BLaER1 (cell line): ENCODE data around the gene RECQL5.

Source experiments
- H3K27ac ChIP-seq: shearing (Covaris generic); formaldehyde crosslinking; 2 replicates; pipeline ENCODE4 v1.8.1; 2022
- H3K27me3 ChIP-seq: shearing (Covaris generic); formaldehyde crosslinking; 2 replicates; pipeline ENCODE4 v1.8.1; 2022
- H3K36me3 ChIP-seq: shearing (Covaris generic); formaldehyde crosslinking; 2 replicates; pipeline ENCODE4 v1.8.1; 2022
- H3K4me1 ChIP-seq: shearing (Covaris generic); formaldehyde crosslinking; 2 replicates; pipeline ENCODE4 v1.8.1; 2022
- H3K4me2 ChIP-seq: shearing (Covaris generic); formaldehyde crosslinking; 2 replicates; pipeline ENCODE4 v1.8.1; 2022
- H3K4me3 ChIP-seq: shearing (Covaris generic); formaldehyde crosslinking; 2 replicates; pipeline ENCODE4 v1.8.1; 2022
- H3K9ac ChIP-seq: shearing (Covaris generic); formaldehyde crosslinking; 2 replicates; pipeline ENCODE4 v1.8.1; 2022
- H3K9me3 ChIP-seq: shearing (Covaris generic); formaldehyde crosslinking; 2 replicates; pipeline ENCODE4 v1.8.1; 2022
- H4K20me1 ChIP-seq: shearing (Covaris generic); formaldehyde crosslinking; 2 replicates; pipeline ENCODE4 v1.8.1; 2022
- Cebpa-rat ChIP-seq: shearing (Covaris generic); IDR thresholded peaks from 2 replicates; pipeline ENCODE4 v1.8.1; 2022

Gene RECQL5

GRCh38 chr17:75666959-75667790 lies at the start of gene RECQL5, which contains the start of gene SAP30BP:
RECQL5 (minus strand) TSS chr17:75667154; CDS start chr17:75666557, 597 bp downstream.
SAP30BP (plus strand) TSS chr17:75667338; CDS start chr17:75667373, 35 bp downstream.
- H3K36me3 ChIP-seq: peaks cover 57% of the 10 kb centered on the region
- H3K9ac ChIP-seq: peak within 1 kb of the TSS; percentile 87
- peaks cover 35% of the 10 kb centered on the region for H3K4me1 ChIP-seq
- no peaks in the 10 kb centered on the region for H3K27me3 ChIP-seq
- peak within 1 kb of the TSS; percentile 82 for H3K27ac ChIP-seq
- H3K9me3 ChIP-seq: no peaks in the 10 kb centered on the region
- H3K4me2 ChIP-seq: peak within 1 kb of the TSS; percentile 95
- peaks cover 28% of the 10 kb centered on the region for H4K20me1 ChIP-seq
- TF ChIP-seq Cebpa-rat: no peak
- H3K4me3 ChIP-seq: peak within 1 kb of the TSS; percentile 88

GRCh38 chr17:75712446-75712845 lies 45.5 kb upstream of the RECQL5 start:
- Histone ChIP-seq H3K4me2 (no peak overlapping the region), H3K4me3 (no peak overlapping the region), H3K27ac (no peak overlapping the region), H3K36me3 (peaks cover 15% of the 10 kb centered on the region), H3K9me3 (no peaks in the 10 kb centered on the region), H3K9ac (no peak overlapping the region), H3K27me3 (no peaks in the 10 kb centered on the region), H3K4me1 (peaks cover 25% of the 10 kb centered on the region), H4K20me1 (no peaks in the 10 kb centered on the region; the same call in 1 of the 2 replicates)
- TF ChIP-seq Cebpa-rat: no peak

- Histone ChIP-seq H4K20me1 (no peaks in the 10 kb centered on the region; the same call in 1 of the 2 replicates), H3K36me3 (peaks cover 68% of the 10 kb centered on the region), H3K4me3 (no peak overlapping the region), H3K27me3 (no peaks in the 10 kb centered on the region), H3K4me2 (no peak overlapping the region), H3K4me1 (peaks cover 8% of the 10 kb centered on the region; the same call in 1 of the 2 replicates), H3K9ac (no peak overlapping the region), H3K9me3 (no peaks in the 10 kb centered on the region), H3K27ac (peak overlapping the region; percentile 9; the same call in 1 of the 2 replicates)
- TF ChIP-seq Cebpa-rat: no peak
Observed at GRCh38 chr17:75707079-75707571, 40.2 kb upstream of the RECQL5 start.

GRCh38 chr17:75706042-75706728 lies 39.2 kb upstream of the RECQL5 start:
- Histone ChIP-seq H4K20me1 (no peaks in the 10 kb centered on the region; the same call in 1 of the 2 replicates), H3K27me3 (no peaks in the 10 kb centered on the region), H3K9me3 (no peaks in the 10 kb centered on the region), H3K4me1 (peaks cover 5% of the 10 kb centered on the region; the same call in 1 of the 2 replicates), H3K9ac (no peak overlapping the region), H3K4me3 (no peak overlapping the region), H3K36me3 (peaks cover 77% of the 10 kb centered on the region), H3K27ac (no peak overlapping the region), H3K4me2 (no peak overlapping the region)
- TF ChIP-seq Cebpa-rat: no peak

GRCh38 chr17:75704963-75705875 lies 38.3 kb upstream of the RECQL5 start:
- Histone ChIP-seq H3K27me3 (no peaks in the 10 kb centered on the region), H3K4me3 (no peak overlapping the region), H4K20me1 (no peaks in the 10 kb centered on the region; the same call in 1 of the 2 replicates), H3K36me3 (peaks cover 87% of the 10 kb centered on the region), H3K4me2 (no peak overlapping the region), H3K9me3 (no peaks in the 10 kb centered on the region), H3K27ac (no peak overlapping the region), H3K9ac (no peak overlapping the region), H3K4me1 (no peaks in the 10 kb centered on the region)
- no peak for TF ChIP-seq Cebpa-rat

- Histone ChIP-seq H3K4me1 (peaks cover 4% of the 10 kb centered on the region), H3K27ac (no peak overlapping the region), H4K20me1 (peaks cover 2% of the 10 kb centered on the region; the same call in 1 of the 2 replicates), H3K9ac (no peak overlapping the region), H3K9me3 (no peaks in the 10 kb centered on the region), H3K4me3 (no peak overlapping the region), H3K27me3 (no peaks in the 10 kb centered on the region), H3K4me2 (no peak overlapping the region), H3K36me3 (peaks cover 100% of the 10 kb centered on the region)
- TF ChIP-seq Cebpa-rat: no peak
Observed at GRCh38 chr17:75703591-75703990, 36.6 kb upstream of the RECQL5 start.

GRCh38 chr17:75703191-75703590 lies 36.2 kb upstream of the RECQL5 start:
- Histone ChIP-seq H3K4me1 (peaks cover 8% of the 10 kb centered on the region), H3K4me2 (no peak overlapping the region), H4K20me1 (peaks cover 6% of the 10 kb centered on the region), H3K27me3 (no peaks in the 10 kb centered on the region), H3K36me3 (peaks cover 100% of the 10 kb centered on the region), H3K27ac (no peak overlapping the region), H3K9ac (no peak overlapping the region), H3K4me3 (no peak overlapping the region), H3K9me3 (no peaks in the 10 kb centered on the region)
- no peak for TF ChIP-seq Cebpa-rat

- no peak for TF ChIP-seq Cebpa-rat
- H3K36me3 ChIP-seq: peaks cover 98% of the 10 kb centered on the region
- H3K9ac ChIP-seq: no peak overlapping the region
- peaks cover 22% of the 10 kb centered on the region for H3K4me1 ChIP-seq
- no peak overlapping the region for H3K27ac ChIP-seq
- no peak overlapping the region for H3K4me2 ChIP-seq
- peaks cover 19% of the 10 kb centered on the region for H4K20me1 ChIP-seq
- H3K4me3 ChIP-seq: no peak overlapping the region
- no peaks in the 10 kb centered on the region for H3K27me3 ChIP-seq
- H3K9me3 ChIP-seq: no peaks in the 10 kb centered on the region
Observed at GRCh38 chr17:75701288-75701687, 34.3 kb upstream of the RECQL5 start.

- Histone ChIP-seq H3K4me2 (peak overlapping the region; percentile 78; the same call in 1 of the 2 replicates), H3K9me3 (no peaks in the 10 kb centered on the region), H3K4me3 (no peak overlapping the region), H4K20me1 (peaks cover 23% of the 10 kb centered on the region), H3K27me3 (no peaks in the 10 kb centered on the region), H3K4me1 (peaks cover 24% of the 10 kb centered on the region), H3K27ac (no peak overlapping the region; the same call in 1 of the 2 replicates), H3K36me3 (peaks cover 98% of the 10 kb centered on the region), H3K9ac (no peak overlapping the region)
- no peak for TF ChIP-seq Cebpa-rat
Observed at GRCh38 chr17:75698659-75699058, 31.7 kb upstream of the RECQL5 start.
